Measurements from ENCODE around the gene MRPS34. TPM values are rescaled to one million over a fixed set of nuclear protein-coding genes. Genes with fewer than 3 reads are reported as not detected.

MRPS34 gene
- total RNA-seq, 6 experiments from 2014 or later, result 122 to 161 (median 132) TPM

DNA sequence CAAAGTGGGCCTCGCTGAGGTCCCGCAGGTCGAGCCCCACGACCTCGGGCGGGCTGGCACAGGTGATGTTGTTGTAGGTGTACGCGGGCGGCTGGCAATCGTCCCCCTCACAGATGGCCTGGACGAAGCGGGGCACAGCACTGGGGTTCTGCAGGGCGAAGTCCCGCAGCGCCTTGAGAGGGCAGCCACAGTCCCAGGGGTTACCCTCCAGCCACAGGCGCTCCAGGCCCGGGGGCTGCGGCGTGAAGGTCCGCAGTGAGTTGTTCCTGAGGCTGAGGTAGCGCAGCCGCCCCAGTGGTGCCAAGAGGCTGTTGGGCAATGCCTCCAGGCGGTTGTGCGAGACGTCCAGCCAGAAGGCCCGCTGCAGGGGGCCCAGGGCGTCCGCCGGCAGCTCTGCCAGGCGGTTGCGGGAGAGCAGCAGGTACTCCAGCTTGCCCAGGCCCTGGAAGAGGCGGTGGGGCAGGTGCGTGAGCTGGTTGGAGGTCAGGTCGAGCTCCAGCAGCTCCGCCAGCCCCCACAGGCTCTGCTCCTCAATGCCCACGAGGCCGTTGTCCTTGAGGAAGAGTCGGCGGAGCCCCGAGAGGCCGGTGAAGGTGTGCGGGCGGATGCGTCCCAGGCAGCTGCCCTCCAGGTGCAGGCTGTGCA is 17.8 kb upstream of the MRPS34 start:
- Mint-ChIP-seq H3K4me1 (ENCODE audit: low read depth) (no peaks in the 10 kb centered on the region), H3K27me3 (ENCODE audit: insufficient read depth) (peaks cover 2% of the 10 kb centered on the region; the same call in 1 of the 2 replicates), H3K36me3 (ENCODE audit: low read depth) (peaks cover 4% of the 10 kb centered on the region; the same call in 1 of the 2 replicates), H3K4me3 (no peak overlapping the region), H3K27ac (no peak overlapping the region), H3K9me3 (no peaks in the 10 kb centered on the region)
- no peak for DNase-seq
- no peak for TF ChIP-seq CTCF (IDR thresholded peaks at IDR 0.05)

- no peak overlapping the region for H3K4me3 Mint-ChIP-seq
- TF ChIP-seq CTCF (IDR thresholded peaks at IDR 0.05), result no peak
- H3K27ac Mint-ChIP-seq, result no peak overlapping the region
- no peaks in the 10 kb centered on the region for H3K4me1 Mint-ChIP-seq (ENCODE audit: low read depth)
- peaks cover 4% of the 10 kb centered on the region; the same call in 1 of the 2 replicates for H3K36me3 Mint-ChIP-seq (ENCODE audit: low read depth)
- peaks cover 2% of the 10 kb centered on the region; the same call in 1 of the 2 replicates for H3K27me3 Mint-ChIP-seq (ENCODE audit: insufficient read depth)
- no peak for DNase-seq
- H3K9me3 Mint-ChIP-seq, result no peaks in the 10 kb centered on the region
These were observed 17.3 kb upstream of the MRPS34 start for GRCh38 chr16:1790261-1790610.

DNA sequence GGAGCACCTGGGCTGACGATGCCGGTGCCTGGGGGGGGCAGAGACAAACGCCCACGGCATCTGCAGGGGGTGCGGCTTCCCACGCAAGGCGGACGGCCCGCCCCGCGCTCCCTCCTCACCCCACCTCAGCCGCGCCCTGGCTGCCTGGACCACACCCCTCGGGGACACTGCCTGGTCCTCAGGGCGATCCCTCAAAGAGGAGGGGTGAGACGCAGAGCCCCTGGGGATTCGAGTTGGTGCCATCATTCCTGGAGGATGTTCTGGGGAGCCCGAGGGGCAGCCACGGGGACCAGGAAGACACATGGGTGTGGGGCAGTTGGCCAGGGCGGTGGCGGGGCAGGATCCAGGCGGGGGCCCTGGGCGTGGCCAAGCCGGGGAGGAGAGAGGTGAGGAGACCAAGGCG is 16.7 kb upstream of the MRPS34 start:
- Mint-ChIP-seq H3K4me3 (no peak overlapping the region), H3K4me1 (ENCODE audit: low read depth) (no peaks in the 10 kb centered on the region), H3K27ac (no peak overlapping the region), H3K36me3 (ENCODE audit: low read depth) (peaks cover 4% of the 10 kb centered on the region; the same call in 1 of the 2 replicates), H3K9me3 (no peaks in the 10 kb centered on the region), H3K27me3 (ENCODE audit: insufficient read depth) (peaks cover 2% of the 10 kb centered on the region; the same call in 1 of the 2 replicates)
- TF ChIP-seq CTCF (IDR thresholded peaks at IDR 0.05), result no peak
- no peak for DNase-seq

DNA sequence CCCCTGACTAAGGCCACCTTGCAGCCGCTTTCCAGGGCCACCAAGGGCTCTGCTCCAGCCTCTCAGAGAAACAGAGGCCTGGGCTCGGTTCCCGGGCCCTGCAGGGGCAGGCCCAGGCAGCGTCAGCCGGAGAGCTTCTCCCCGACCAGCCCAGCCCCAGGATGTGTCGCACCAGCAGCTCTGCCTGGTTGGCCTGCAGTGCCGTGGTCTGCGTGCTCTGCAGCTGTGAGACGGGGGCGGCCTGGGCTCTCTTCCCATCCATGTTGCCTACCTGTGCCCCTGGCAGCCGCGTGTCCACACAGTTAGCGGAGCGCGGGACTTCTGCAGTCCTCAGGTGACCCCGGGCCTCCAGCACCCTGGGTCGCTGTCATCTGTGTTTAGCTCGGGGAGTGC is 15.8 kb upstream of the MRPS34 start:
- Mint-ChIP-seq H3K4me1 (ENCODE audit: low read depth) (no peaks in the 10 kb centered on the region), H3K36me3 (ENCODE audit: low read depth) (peaks cover 4% of the 10 kb centered on the region; the same call in 1 of the 2 replicates), H3K27me3 (ENCODE audit: insufficient read depth) (peaks cover 2% of the 10 kb centered on the region; the same call in 1 of the 2 replicates), H3K27ac (no peak overlapping the region), H3K9me3 (no peaks in the 10 kb centered on the region), H3K4me3 (no peak overlapping the region)
- DNase-seq, result no peak
- TF ChIP-seq CTCF (IDR thresholded peaks at IDR 0.05), result no peak

DNA sequence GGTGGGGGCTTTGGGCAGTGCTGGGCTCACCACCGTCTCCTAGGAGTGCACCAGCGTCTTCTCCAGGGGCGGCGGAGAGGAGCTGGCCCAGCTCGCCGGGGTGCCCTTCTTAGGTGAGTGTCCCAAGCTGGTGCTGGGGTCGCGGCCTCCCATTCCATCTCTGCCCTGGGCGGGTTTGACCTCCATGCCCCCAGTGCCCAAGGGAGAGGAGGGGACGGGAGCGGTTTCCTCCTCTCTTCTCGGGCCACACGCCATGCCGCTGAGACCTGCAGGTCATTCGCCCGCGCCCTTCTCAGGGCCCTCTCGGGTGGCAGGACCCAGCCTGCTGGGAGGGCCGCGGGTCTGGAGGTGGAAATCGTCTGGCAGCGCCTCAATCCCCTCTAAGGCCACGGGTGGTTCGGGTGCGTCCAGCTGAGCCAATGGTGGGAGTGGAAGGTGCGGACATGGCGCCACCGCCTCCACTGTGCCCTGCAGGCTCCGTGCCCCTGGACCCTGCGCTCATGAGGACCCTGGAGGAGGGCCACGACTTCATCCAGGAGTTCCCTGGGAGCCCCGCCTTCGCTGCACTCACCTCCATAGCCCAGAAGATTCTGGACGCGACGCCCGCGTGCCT is 15.3 kb upstream of the MRPS34 start:
- Mint-ChIP-seq H3K27me3 (ENCODE audit: insufficient read depth) (peaks cover 2% of the 10 kb centered on the region; the same call in 1 of the 2 replicates), H3K27ac (no peak overlapping the region), H3K4me1 (ENCODE audit: low read depth) (peaks cover 4% of the 10 kb centered on the region; the same call in 1 of the 2 replicates), H3K9me3 (no peaks in the 10 kb centered on the region), H3K36me3 (ENCODE audit: low read depth) (peaks cover 4% of the 10 kb centered on the region; the same call in 1 of the 2 replicates), H3K4me3 (no peak overlapping the region)
- TF ChIP-seq CTCF (IDR thresholded peaks at IDR 0.05), result no peak
- no peak for DNase-seq
